Suprapubic skin (tissue), 4 donors: ENCODE results near the gene JMJD4.

Source experiments
- POLR2A ChIP-seq, 2 donors: fragments of 450-650 bp; IDR thresholded peaks; one replicate each; pipeline ENCODE4 v1.6.1; 2017; ENCODE audit warnings: antibody characterized with exemption in 2 of 2, mild to moderate bottlenecking in 2 of 2, moderate library complexity in 2 of 2
- POLR2AphosphoS5 ChIP-seq, 3 donors: sonication (generic); formaldehyde crosslinking; IDR thresholded peaks; one replicate each; pipeline ENCODE4 v1.6.1; 2017; ENCODE audit warnings: antibody characterized with exemption in 3 of 3
- TF ChIP-seq, protein P1 (sequence below), 2 donors: fragments of 200-600 bp in 1 of 2; fragments of 450-650 bp in 1 of 2; sonication (generic) in 1 of 2; IDR thresholded peaks; one replicate each; pipeline ENCODE4 v1.5.1; 2016 to 2019; ENCODE audit warnings: antibody characterized with exemption in 2 of 2, mild to moderate bottlenecking in 1 of 2, moderate library complexity in 1 of 2

DNA sequence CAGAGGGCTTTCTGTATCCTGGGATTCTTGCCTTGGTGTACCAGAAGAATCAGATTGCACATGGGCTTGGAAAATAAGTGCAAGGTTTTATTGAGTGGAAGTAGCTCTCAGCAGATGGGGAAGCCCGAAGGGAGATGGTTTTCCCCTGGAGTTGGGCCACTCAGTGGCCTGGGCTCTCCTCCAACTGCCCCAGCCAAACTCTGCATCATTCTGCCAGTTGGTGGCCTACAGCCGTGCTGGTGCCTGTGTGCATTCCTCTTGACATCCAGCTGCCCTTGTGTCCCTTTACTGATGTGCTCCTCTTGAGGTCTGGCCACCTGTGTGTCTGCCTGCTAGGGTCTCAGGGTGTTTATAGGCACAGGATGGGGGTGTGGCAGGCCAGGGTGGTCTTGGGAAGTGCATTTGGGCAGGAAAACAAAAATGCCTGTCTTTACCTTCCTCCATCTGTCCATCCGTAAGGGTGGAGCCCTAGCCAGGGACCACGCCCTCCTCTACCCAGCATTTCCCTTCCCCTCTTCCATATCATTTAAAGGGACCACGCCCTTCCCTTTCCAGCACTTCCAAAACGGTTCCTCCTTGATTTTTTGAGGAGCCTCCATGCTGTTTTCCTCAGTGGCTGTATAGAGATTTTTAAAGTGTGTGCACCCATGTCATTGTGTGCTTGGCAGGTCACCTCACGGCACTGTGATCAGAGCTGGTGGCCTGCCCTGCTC lies 19.1 kb upstream of the JMJD4 start:
- TF ChIP-seq, protein P1, sequence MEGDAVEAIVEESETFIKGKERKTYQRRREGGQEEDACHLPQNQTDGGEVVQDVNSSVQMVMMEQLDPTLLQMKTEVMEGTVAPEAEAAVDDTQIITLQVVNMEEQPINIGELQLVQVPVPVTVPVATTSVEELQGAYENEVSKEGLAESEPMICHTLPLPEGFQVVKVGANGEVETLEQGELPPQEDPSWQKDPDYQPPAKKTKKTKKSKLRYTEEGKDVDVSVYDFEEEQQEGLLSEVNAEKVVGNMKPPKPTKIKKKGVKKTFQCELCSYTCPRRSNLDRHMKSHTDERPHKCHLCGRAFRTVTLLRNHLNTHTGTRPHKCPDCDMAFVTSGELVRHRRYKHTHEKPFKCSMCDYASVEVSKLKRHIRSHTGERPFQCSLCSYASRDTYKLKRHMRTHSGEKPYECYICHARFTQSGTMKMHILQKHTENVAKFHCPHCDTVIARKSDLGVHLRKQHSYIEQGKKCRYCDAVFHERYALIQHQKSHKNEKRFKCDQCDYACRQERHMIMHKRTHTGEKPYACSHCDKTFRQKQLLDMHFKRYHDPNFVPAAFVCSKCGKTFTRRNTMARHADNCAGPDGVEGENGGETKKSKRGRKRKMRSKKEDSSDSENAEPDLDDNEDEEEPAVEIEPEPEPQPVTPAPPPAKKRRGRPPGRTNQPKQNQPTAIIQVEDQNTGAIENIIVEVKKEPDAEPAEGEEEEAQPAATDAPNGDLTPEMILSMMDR (IDR thresholded peaks at IDR 0.05): no peak
- no peak for TF ChIP-seq POLR2A (IDR thresholded peaks at IDR 0.05)
- no peak for TF ChIP-seq POLR2AphosphoS5 (IDR thresholded peaks at IDR 0.05)
